GM23248 (cell line): ENCODE results near the gene GRIP1.

Experiments
- EZH2 ChIP-seq: fragments of 200-600 bp; sonication (generic); IDR thresholded peaks from 2 replicates; pipeline ENCODE4 v1.6.1; 2018; ENCODE audit warnings: antibody characterized with exemption, mild to moderate bottlenecking; ENCODE audit not compliant: insufficient read depth, poor library complexity, severe bottlenecking
- EZH2phosphoT487 ChIP-seq: fragments of 200-600 bp; sonication (generic); IDR thresholded peaks from 2 replicates; pipeline ENCODE4 v1.6.1; 2018; ENCODE audit warnings: antibody characterized with exemption, moderate library complexity, mild to moderate bottlenecking, low read depth; ENCODE audit not compliant: insufficient read depth

DNA sequence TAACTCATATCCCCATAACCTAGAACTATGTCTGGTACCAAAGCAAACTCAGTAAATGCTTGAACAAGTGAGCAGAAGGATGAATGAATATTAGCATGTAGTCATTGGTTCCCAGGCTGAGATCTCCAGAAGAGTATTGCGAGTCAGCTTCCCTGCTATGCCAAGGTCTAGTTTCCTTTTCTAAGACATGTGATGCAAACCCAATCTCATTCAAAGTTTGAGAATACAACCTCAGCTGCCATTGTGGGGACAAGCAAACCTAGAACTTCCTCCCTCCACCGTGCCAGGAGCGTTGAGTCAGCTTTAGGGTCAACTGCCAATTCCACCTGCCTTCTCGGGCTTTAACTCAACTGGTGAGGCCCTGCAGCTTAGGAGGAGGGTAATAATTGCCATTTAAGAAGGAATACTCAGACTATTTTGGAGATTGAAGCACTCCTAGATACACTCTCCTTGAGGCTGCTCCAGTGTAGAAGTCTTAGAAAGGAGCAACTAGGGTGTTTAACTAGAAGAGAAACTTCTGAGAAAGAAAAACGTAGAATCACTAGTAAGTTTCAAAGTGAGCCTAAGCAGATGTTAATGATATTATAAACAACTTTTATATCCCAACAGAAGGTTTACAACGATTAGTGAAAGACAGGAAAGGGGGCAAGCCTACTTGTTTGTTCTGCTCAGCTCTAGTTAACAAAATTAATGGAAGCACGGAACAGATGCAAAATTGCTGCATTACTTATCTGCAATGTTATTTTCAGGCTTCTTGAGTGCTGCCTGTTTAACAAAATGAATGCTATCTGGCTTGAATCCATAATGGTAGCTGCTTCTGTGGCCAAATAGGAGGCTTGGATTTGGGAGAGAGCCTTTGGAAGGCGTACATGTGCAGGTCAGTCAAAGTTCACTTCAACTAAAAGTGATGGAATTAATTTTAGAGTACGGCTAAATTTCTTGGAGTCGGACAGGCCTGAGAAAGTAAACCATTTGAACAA, 279.7 kb downstream of the GRIP1 start:
- TF ChIP-seq EZH2phosphoT487 = no peak
- TF ChIP-seq EZH2 = no peak
